Smooth muscle cell of the brain vasculature (primary cell): ENCODE results near the gene PTPRS.

Source experiments
- DNase-seq: peaks from one replicate; pipeline ENCODE4 v3.0.0-alpha.2; 2012; ENCODE audit warnings: low read depth, low spot score

PTPRS gene

GRCh38 chr19:5308451-5309437 lies 31.9 kb downstream of the PTPRS start:
- DNase-seq = peak; percentile 39

DNA sequence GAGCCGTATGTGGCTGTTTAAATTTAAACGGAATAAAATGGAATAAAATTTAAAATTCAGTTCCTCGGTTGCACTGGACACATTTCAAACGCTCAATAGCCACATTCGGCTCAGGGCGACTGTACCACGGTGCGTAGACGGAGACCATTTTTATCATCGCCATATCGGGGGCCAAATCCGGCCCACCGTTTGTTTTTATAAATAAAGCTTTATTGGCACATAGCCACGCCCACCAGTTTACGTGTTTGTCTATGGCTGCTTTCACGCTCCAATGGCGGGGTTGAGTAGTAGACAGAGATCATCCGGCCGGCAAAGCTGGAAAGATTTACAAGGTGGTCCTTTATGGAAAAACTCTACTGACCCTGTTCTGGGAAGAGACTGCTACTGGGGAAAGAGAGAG lies 33.0 kb downstream of the PTPRS start:
- no peak for DNase-seq

DNA sequence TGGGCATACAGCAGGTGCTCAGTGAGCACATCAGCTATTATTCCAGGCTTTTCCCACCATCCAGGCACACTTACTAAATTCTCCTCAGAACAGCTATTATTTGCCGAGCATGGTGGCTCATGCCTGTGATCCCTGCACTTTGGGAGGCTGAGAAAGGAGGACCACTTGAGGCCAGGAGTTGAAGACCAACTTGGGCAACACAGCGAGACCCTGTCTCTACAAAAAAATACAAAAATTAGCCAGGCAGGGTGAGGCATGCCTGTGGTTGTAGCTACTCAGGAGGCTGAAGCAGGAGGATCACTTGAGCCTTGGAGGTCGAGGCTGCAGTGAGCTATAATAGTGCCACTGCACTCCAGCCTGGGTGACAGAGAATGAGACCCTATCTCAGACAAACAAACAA lies 35.4 kb downstream of the PTPRS start:
- DNase-seq = no peak

GRCh38 chr19:5304486-5304885 lies 36.1 kb downstream of the PTPRS start:
- DNase-seq = no peak

- DNase-seq = no peak
Measured at GRCh38 chr19:5303208-5303607, 37.4 kb downstream of the PTPRS start.

GRCh38 chr19:5302396-5302795 lies 38.2 kb downstream of the PTPRS start:
- DNase-seq = no peak

GRCh38 chr19:5299137-5299536 lies 41.5 kb downstream of the PTPRS start:
- DNase-seq = no peak

DNA sequence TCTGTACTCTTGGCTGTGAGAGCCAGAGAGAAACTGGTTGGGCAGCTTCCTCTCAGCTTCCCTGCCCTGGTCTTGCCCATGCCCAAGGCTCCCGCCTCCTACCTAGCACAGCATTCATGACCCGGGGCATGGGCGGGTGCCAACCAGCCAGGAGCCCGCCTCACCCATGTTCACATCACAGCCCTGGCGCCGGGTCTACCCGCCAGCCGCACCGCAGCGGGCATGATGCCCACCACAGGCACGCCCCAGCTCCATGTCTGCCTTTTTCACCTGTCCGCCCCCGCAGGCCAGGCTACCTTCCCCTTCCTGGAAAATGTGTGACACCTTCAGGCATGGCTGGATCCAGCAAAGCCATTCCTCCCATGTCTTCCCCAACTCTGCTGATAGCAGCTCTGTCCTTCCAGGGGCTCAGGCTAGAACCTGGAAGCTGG lies 42.1 kb downstream of the PTPRS start:
- no peak for DNase-seq

DNA sequence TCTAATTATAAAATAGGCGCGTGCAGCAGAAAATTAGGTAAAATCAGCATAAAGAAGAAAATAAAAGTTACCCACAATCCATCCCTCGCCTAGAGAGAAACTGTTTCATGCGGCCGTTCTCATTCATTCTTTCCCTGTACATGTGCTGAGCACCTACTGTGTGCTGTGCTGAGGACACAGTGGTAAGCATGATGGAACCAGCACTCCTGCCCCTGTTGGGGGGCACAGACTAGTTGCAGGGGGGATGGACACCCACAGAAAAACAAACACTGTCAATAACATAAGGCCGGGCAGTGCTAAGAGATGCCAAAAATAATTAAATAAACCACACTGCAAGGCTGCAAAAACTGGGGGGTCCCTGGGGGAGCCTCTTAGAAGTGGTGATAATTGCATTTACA lies 43.3 kb downstream of the PTPRS start:
- DNase-seq = no peak

DNA sequence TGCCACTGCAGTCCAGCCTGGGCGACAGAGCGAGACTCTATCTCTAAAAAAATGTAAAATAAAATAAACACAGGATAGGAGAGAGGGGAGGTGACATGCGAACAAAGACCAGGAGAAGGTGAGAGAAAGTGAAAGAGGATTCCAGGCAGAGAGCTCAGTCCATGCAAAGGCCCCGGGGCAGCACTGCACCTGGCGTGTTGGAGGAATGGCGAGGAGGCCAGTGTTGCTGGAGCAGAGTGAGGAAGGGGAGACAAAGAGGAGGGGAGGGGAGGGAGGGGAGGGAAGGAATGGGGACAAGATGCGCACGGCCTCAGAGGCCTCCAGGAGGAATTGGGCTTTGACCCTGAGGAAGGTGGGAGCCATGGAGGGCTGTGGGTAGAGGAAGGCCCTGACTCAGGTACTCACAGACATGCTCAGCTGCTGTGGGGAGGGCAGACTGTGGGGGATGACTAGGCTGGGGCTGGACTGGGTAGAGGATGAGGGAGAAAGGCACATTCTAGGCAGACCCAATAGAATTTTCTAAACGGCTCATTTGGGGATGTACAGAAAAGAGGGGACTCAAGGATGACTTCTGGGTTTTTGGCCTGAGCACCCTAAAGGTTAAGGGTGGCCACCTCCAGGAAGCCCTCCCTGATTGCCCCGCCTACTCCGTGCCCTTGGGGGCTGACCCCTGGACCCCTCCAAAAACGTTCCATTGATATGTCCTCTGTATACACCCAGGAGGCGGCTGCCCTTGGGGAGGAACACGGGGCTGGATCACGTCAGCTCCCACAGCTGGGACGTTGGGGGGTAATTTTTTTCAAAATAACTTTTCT lies 43.9 kb downstream of the PTPRS start:
- no peak for DNase-seq

- DNase-seq = no peak
Measured at GRCh38 chr19:5296021-5296420, 44.6 kb downstream of the PTPRS start.

GRCh38 chr19:5294403-5295160 lies 46.0 kb downstream of the PTPRS start:
- DNase-seq = no peak

DNA sequence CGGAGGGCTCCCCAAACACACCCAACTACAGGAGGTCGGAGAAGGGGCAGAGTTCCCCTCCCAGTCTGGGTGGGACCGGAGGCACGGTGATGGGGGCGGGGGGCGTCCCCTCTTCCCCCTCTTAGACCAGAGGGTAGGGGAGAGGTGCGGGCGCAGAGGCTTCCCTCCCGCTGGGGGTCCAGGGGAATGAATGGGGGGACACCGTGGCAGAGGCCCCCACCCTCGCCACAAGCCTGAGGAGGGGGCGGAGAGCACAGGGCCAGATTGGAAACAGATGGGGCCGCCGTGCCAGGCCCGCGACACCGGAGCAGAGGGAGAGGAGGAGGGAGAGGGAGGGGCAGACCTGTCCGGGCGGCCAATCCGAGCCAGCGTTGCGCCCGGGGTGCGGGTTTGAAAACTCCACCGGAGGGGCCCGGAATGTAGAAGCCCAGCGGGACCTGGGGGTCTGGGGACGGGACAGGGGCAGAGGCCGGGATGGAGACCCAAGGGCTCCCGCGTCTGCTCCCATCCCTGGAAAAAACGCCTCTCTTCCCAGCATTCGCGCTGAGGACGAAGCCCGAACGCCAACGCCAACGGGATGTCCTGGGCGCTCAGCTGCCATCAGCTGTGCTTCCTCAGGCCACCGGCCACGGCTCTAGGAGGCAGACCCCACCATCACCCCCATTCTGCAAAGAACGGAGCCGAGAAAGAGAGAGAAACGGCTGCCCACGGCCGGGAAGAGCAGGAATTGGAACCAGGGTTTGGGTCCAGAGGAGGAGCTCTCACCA lies 46.8 kb downstream of the PTPRS start:
- DNase-seq = no peak

DNA sequence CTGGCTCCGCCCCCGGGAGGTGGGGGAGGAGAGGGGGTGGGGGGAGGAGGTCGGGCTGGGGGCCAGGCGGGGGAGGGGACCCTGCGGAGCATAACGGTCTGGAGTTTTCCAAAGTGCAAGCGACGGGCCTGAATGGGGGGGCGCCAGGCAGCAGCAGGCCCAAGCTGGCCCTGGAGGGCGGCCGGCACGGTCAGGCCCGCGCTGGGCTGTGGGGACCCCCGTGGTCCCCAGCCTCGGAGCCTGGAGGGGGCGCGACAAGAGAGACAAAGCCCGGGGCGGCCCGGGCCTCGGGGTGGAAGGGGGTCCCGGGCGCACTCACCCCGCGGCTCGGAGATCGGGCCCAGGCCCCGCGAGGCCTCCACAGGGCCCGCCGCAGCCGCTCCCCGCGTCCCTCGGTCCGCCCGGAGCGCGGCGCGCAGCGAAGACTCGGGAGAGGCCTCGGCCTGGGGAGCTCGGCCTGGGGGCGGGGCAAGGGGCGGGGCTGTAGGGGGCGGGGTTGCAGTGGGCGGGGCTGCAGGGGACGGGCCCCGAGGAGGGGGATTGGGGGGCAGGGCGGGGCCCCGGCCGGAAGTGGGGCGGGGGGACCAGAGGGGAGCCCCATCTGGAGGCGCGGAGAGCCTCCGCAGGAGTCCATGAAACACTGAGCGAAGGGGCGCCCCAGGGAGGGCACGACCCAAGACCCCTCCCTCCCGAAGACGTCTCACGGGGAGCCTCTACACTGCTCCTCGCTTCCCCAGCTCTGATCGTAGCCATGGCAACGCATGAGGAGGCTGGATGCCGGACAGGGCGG lies 47.6 kb downstream of the PTPRS start:
- peak; percentile 29 for DNase-seq

DNA sequence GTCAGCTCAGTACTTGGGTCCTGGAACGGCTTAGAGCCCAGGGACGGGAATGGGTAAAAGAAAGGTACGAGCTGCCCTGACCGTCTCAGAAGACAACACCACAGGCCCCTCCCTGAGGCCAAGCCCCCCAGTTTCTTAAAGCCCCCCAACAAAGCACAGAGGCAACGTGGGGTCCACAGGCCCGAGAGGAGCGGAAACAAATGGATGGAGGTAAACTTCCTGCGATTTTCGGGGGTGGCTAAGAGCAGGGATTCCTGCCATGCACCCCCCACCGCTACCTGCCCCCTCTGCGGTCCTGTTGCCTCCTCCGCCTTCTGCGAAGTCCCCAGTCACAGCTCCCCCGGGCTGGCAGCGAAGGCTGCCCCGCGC lies 48.2 kb downstream of the PTPRS start:
- DNase-seq = no peak

DNA sequence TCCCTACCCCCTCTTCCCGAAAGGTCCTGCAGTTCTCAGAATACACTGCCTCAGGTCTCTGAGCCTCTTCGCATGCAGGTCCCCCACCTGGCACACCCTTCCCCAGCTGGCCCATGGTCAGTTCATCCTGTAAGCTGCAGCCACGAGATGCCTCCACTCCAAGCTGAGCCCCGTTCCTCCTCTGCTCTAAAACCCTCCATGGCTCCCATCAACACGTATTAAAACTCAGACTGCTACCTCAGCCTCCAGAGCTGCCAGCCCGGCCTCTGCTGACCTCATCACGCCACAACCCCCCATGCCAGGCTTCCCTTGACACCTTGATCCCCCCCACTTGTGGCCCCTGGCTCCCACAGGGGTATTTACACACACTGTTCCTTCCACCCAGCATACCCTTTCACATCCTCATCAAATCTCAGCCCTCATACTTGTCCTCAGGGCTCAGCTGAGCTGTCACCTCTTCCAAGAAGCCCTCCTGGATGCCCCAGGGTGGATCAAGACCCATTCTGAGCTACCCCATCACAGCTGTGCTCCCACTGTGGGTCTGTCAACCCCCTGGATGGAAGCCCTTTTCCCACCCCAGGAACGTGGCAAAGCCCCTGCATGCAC lies 48.9 kb downstream of the PTPRS start:
- no peak for DNase-seq
